COLO829 (cell line): Measurements from ENCODE around the gene WDR5.

Experiments used
- DNase-seq: peaks from one replicate; pipeline ENCODE4 v3.0.0; 2012; ENCODE audit warnings: low spot score

Gene WDR5

GRCh38 chr9:134174526-134175290 lies 38.8 kb downstream of the WDR5 start:
- no peak for DNase-seq

DNA sequence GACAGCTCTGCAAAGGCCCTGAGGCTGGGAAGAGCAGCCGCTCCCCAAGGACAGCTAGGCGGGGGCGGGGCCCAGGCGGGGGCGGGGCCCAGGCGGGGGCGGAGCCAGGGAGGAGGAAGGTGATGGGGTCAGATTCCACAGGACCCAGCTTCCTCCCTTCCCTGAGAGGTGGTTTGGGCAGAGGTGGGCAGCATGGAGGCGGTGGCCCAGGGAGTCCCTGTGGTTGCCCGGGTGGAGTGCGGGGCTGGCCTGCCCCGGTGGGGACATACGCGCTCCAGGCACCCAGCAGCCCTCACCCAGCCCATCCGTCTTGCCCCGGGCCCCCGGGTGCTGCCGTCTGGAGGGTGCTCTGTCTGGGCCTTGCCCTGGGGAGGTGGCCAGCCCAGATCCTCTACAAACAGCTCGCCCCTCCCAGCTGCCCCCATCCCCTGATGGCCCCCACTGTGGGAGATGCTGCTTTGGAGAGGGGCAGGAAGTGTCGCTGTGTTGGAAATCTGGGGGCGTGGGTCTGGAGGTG lies 39.5 kb downstream of the WDR5 start:
- peak; percentile 78 for DNase-seq

DNA sequence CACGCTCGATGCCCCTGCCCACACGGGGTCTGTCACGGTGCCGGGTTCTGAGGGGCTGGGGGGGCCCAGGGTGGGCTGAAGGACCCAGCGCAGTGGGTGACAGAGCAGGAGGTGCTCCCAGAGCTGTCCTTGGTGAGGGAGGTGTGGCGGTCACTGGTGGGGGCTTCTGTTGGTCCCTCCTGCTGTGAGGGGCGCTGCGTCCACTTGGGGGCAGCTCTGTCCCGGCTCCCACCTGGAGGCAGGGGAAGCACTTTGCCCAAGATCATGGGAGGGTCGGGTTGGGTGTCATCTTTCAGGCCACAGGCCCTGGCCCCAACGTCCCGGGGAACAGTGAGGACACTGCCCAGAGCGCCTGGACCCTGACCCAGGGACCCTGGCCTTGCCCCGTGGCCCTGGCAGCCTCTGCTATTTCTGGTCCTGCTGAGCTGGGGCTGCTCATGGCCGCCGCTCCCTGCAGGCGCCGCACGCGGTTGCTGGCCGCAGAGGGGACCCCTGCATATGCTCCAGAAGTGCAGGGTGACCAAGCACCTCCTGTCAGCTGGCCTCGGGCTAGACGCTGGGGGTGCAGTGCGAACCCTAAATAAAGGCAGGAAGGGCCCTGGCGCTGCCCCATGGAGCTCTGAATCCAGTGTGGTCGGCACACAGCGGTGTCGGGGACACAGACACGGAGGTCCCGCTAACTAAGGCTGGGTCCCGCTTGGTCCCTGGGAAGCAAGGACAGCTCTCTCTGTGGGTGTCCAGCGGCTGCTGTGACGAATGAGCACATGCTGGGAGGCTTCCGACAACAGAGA lies 40.1 kb downstream of the WDR5 start:
- no peak for DNase-seq

- DNase-seq: no peak
Observed at GRCh38 chr9:134176599-134176968, 40.7 kb downstream of the WDR5 start.

DNA sequence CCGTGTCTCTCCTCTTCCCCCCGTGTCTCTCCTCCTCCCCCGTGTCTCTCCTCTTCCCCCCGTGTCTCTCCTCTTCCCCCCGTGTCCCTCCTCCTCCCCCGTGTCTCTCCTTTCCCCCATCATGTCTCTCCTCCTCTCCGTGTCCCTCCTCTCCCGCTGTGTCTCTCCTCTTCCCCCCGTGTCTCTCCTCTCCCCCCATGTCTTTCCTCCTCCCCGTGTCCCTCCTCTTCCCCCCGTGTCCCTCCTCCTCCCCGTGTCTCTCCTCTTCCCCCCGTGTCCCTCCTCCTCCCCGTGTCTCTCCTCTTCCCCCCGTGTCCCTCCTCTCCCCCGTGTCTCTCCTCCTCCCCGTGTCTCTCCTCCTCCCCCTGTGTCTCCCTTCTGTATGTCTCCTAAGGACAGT lies 41.3 kb downstream of the WDR5 start:
- no peak for DNase-seq

DNA sequence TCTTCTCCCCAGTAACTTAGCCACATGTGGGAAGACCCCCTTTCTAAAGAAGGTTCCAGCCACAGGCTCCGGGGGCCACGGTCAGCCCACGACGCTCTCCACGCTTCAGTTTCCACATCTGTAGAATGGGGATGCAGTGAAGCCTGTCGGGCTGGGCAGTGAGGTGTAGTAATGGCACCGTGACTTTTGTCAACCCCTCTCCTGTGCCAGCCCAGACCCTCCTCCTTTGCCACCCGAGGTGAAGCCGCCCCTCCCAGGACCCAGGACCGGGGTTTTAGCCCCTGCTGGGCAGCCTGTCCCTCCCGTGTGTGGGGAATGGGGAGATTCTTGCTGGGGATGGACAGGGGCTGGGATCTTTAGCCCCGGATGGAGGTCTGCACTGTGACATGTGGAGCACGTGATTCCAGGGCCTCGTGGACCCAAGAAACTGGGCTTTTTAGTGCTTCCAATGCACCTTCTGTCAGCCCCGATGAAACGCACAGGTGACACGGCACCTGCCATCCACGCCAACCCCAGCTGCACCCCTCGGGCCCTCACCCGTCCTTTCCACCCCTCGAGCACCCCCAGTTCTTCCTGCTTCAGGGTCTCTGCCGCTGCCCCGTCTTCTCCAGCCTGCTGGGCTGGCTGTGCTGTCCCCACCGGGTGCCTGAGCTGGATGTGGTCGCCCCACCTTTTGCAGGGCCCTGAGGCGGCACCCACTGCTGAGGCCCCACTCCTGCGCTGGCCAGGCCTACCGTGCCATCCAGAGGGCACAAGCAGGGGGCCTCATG lies 41.9 kb downstream of the WDR5 start:
- no peak for DNase-seq

GRCh38 chr9:134178394-134178767 lies 42.5 kb downstream of the WDR5 start:
- no peak for DNase-seq

- DNase-seq: no peak
Observed at GRCh38 chr9:134178768-134179551, 43.1 kb downstream of the WDR5 start.

DNA sequence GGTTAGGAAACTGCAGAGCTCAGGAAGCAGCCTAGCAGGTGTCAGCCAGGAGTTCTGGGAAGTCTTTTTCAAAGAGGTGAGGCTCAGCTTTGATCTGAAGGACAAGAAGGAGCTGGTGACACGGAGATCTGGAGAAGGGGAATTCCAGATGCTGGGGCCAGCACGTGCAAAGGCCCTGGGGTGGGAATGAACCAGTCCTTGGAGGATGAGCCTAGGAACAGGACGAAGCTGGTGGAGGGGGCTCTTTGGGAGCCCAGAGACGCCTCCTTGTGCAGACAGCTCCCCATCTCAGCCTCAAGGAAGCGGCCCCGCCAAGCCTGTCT lies 43.7 kb downstream of the WDR5 start:
- no peak for DNase-seq

DNA sequence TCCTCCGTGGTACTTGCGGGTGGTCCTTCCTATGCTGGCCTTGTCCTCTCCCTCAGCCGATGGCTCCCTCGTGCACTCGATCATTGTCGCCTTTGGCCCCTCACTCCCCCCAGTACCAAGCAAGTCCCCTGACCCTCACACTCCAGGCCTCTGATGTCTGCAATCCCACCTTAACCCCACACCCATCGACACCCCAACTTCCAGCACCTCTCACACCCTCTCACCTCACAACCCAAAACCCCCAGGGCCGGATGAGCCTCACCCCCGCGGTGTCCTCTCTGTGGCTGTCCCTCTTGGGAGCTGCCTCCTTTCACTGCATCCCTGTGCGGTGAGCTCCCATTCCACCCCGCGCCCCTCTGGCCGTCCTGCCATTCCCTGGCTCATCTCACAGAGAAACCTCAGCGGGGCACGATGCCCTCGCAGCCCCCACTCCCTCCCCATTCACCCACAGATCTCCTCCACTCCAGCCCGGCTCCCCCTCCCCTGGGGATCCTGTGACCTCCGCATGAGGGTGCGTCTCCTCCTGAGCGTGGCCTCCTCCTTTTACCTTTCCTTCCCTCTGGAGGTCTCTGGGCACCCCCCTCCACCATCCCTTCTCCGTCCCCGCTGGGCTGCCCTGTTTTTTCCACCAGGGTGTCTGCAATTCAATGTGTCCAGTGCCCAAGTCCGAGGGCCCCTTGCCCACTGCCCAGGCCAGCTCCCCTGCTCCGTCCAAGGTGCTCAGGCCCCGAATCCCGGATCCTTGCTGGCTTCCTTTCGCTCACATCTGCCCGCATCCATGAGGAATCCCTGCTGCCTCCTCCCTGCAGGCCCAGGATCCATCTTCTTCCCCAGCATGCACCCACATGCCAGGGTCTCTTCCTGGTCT lies 44.3 kb downstream of the WDR5 start:
- DNase-seq: no peak

DNA sequence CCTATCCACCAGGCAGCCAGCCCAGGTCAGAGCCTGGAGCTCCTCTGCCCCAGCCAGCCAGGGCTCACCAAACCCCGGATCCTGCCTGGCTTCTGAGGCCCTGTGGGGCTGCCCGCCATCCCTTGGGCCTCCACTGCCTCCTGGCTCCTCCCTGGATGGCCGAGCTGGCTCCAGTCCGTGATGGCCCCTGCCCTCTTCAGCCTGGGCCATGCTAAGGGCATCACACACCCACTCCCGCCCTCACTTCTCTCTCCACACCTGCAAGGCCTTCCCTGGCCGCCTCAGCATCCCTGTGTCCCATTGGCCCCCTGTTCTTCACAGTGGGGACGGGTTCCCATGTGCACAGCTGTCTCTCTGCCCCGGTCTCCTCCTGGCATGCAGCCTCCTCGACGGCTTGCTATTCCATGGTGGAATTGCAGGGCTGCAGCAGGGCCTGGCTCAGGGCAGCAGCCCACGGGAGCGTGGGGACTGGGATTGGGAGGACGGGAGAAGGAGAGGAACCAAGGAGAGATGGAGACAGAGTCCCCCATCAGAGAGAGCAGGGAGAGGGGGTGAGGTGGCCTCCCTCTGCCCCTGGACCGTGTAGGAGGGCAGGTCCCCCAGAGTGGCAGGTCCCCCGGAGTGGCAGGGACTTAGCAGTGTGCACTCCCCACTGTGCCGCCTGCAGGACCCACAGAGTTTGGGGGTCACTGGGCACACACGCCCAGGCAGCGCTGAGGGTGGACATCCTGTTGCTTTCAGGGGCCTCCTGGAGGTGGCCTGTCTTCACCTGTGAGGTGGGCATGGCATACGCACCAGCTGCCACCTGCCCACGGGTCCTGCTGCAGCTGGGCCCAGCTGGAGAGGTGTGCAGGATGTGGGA lies 45.1 kb downstream of the WDR5 start:
- DNase-seq: no peak

- DNase-seq: no peak
Observed at GRCh38 chr9:134181648-134182034, 45.8 kb downstream of the WDR5 start.

DNA sequence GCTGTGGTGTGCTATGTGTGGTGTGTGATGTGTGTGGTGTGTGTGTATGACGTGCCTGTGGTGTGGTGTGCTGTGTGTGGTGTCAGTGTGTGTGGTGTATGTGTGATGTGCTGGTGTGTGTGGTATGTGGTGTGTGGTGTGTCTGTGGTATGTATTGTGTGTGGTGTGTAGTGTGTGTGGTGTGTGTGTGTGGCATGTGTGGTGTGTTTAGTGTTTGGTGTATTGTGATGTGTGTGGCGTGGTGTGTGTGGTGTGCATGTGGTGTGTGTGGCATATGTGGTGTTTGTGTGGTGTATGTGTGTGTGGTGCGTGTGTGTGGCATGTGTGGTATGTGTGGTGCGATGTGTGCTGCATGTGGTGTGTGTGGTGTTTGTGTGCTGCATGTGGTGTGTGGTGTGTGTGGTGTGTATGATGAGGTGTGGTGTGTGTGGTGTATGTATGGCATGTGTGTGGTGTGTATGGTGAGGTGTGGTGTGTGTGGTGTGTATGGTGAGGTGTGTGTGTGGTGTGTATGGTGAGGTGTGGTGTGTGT lies 46.7 kb downstream of the WDR5 start:
- no peak for DNase-seq

DNA sequence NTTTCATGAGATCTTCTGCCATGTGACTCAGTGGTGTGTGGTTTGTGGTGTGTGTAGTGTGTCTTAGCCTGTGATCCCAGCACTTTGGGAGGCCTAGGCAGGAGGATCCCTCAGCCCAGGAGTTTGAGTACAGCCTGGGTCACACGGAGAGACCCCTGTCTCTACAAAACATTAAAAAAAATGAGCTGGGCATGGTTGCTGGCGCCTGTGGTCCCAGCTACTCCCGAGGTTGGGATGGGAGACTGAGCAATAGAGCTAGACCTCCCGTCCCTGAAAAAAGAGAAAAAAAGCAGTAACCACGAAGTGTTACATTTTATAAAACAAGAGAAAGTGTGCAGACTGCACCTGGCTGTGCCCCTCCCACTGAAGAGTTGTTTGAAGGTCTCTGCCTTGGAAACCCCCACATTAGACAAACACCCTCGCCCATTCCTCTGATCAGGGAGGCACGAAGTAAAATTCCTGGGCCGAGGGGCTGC lies 49.7 kb downstream of the WDR5 start:
- DNase-seq: no peak

DNA sequence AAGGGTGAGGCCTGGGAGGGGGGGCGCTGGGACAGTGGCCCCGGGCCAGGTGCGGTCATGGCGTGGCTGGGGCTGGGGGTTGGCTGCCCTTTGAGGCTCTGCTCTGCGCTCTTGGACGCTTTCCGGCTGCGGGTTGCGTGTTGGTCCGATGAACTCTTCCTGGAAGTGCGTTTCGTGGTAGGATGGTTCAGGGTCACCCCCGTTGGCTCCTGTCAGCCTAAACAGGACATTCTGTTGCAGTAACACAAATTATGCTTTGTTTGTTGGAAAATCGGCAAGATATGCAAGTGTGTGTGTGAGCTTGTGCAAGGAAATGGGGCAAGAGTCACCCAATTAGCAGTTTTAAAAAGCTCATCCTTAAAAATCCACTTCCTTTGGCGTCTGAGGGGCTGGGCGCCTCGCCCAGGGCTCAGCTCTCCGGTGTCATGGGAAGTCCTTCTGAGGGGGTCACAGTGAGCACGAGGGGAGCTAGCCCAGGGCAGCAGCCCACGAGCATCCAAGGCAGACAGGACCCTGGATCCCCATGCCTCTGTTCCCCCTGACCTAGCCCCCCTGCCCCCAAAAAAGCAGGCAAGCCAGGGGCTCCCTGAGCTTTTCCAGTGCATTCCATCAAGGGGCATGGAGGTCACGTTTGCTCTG lies 50.7 kb downstream of the WDR5 start:
- no peak for DNase-seq

- no peak for DNase-seq
Observed at GRCh38 chr9:134187110-134187531, 51.2 kb downstream of the WDR5 start.

DNA sequence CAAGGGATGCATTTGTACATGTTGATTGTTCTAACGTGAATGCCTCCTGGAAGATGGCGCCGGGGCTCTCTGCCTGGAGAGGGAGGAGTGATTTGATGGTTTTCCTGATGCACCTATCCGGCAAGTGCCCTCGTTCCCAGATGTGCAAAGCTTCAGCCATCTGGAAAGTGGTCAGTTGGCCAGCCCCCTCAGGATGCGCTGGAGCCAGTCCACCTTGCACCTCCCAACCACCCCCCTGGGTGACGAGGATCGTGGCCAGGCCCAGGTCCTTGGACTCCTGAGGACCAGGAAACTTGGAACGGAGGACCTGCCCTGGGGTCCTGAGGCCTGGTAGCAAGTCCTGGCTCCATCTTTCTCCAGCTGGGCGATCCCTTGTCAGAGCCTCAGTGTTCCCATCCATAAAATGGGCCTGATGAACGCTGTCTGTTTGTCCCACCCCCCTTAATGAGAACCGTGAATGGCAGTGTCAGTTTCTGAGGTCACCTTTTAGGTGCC lies 52.1 kb downstream of the WDR5 start:
- DNase-seq: no peak

GRCh38 chr9:134188386-134189144 lies 52.7 kb downstream of the WDR5 start:
- DNase-seq: no peak
